IMR-90 (cell line): ENCODE measurements around the gene PLEKHG1. TPM values are rescaled to one million over a fixed set of nuclear protein-coding genes. Genes with fewer than 3 reads are reported as not detected.

ENCODE experiments used
- ATAC-seq: fragments of 200-7000 bp; cut with Tn5 transposase; 2 replicates; pipeline ENCODE4 v1.9.1; 2020; ENCODE audit warnings: low read depth, mild to moderate bottlenecking, moderate library complexity
- BruUV-seq: library from RNA; stranded (reverse); fragments of 400-500 nt; replicated peaks from 2 replicates; lab custom pipeline; 2021; lab: Mats Ljungman, UMichigan
- CTCF ChIA-PET: fragments of 300-600 bp; formaldehyde crosslinking; extraction: SDS; loops from one replicate; lab custom pipeline; 2021; ENCODE audit warnings: antibody characterized with exemption; lab: Yijun Ruan, JAX
- POLR2A ChIA-PET: fragments of 300-600 bp; sonication (Branson Sonifier 250); formaldehyde crosslinking; loops from one replicate; lab custom pipeline; 2022; ENCODE audit warnings: antibody characterized with exemption; ENCODE audit not compliant: unreplicated experiment; lab: Charles Lee
- DNase-seq: peaks from one replicate; pipeline ENCODE4 v3.0.0; 2013
- H2AFZ ChIP-seq: replicated peaks from 2 replicates; pipeline ENCODE3; 2013; ENCODE audit warnings: low read length, mild to moderate bottlenecking; ENCODE audit not compliant: poor library complexity
- H2AK5ac ChIP-seq: 2 replicates; pipeline ENCODE4 v1.6.1; 2013; ENCODE audit warnings: low read depth, low read length, inconsistent platforms
- H2AK9ac ChIP-seq: replicated peaks from 2 replicates; pipeline ENCODE3; 2013; ENCODE audit warnings: mild to moderate bottlenecking, low read depth, low read length, moderate library complexity; ENCODE audit not compliant: poor library complexity
- H2BK120ac ChIP-seq: 2 replicates; pipeline ENCODE4 v1.6.1; 2013; ENCODE audit warnings: low read depth, low read length, inconsistent platforms
- H2BK15ac ChIP-seq: 3 replicates; pipeline ENCODE4 v1.6.1; 2013; ENCODE audit warnings: low read depth, low read length, inconsistent platforms
- H2BK20ac ChIP-seq: 2 replicates; pipeline ENCODE4 v1.6.1; 2013; ENCODE audit warnings: low read depth, mild to moderate bottlenecking, inconsistent platforms, low read length, moderate library complexity
- H2BK5ac ChIP-seq: 2 replicates; pipeline ENCODE4 v1.6.1; 2013; ENCODE audit warnings: mild to moderate bottlenecking, low read depth, low read length, inconsistent platforms; ENCODE audit not compliant: poor library complexity, severe bottlenecking
- H3K14ac ChIP-seq: replicated peaks from 2 replicates; pipeline ENCODE4 v1.6.1; 2013; ENCODE audit warnings: low read depth, low read length, inconsistent platforms
- H3K18ac ChIP-seq: 2 replicates; pipeline ENCODE4 v1.6.1; 2013; ENCODE audit warnings: low read depth, low read length, control low read depth
- H3K23ac ChIP-seq: 2 replicates; pipeline ENCODE4 v1.6.1; 2013; ENCODE audit warnings: low read depth, low read length, inconsistent platforms
- H3K27ac ChIP-seq: 2 replicates; pipeline ENCODE4 v1.5.1; 2013; ENCODE audit warnings: mild to moderate bottlenecking, control low read depth, low read length; ENCODE audit not compliant: insufficient read depth
- H3K27me3 ChIP-seq: 2 replicates; pipeline ENCODE4 v1.6.1; 2013; ENCODE audit warnings: low read length; ENCODE audit not compliant: control insufficient read depth, insufficient read depth
- H3K36me3 ChIP-seq: 2 replicates; pipeline ENCODE4 v1.6.1; 2013; ENCODE audit warnings: low read length, mixed read lengths; ENCODE audit not compliant: control insufficient read depth, insufficient read depth
- H3K4ac ChIP-seq: 2 replicates; pipeline ENCODE4 v1.6.1; 2013; ENCODE audit warnings: low read depth, low read length, inconsistent platforms
- H3K4me1 ChIP-seq: 2 replicates; pipeline ENCODE4 v1.6.1; 2013; ENCODE audit warnings: low read length, mixed read lengths; ENCODE audit not compliant: control insufficient read depth, insufficient read depth
- H3K4me2 ChIP-seq: 2 replicates; pipeline ENCODE4 v1.6.1; 2013; ENCODE audit warnings: low read depth, mild to moderate bottlenecking, control low read depth, low read length, moderate library complexity
- H3K4me3 ChIP-seq: 2 replicates; pipeline ENCODE4 v1.5.1; 2013; ENCODE audit warnings: low read depth, mild to moderate bottlenecking, control low read depth, low read length, moderate library complexity; ENCODE audit not compliant: insufficient read depth
- H3K56ac ChIP-seq: 2 replicates; pipeline ENCODE4 v1.6.1; 2013; ENCODE audit warnings: low read length, inconsistent platforms; ENCODE audit not compliant: insufficient read depth; ENCODE audit errors: extremely low read depth
- H3K79me1 ChIP-seq, 2 experiments: 2 replicates each; pipeline ENCODE4 v1.6.1; 2013; ENCODE audit warnings: low read length in 2 of 2, inconsistent platforms in 1 of 2, low read depth in 1 of 2
- H3K9ac ChIP-seq: 2 replicates; pipeline ENCODE4 v1.6.1; 2013; ENCODE audit warnings: low read depth, low read length, control low read depth
- H3K9me1 ChIP-seq: 2 replicates; pipeline ENCODE4 v1.6.1; 2013; ENCODE audit warnings: low read length, inconsistent platforms; ENCODE audit not compliant: insufficient read depth
- H3K9me3 ChIP-seq: 2 replicates; pipeline ENCODE4 v1.6.1; 2013; ENCODE audit warnings: low read length; ENCODE audit not compliant: control insufficient read depth, insufficient read depth
- H4K20me1 ChIP-seq: 2 replicates; pipeline ENCODE4 v1.6.1; 2013; ENCODE audit warnings: low read length, inconsistent platforms; ENCODE audit not compliant: insufficient read depth
- H4K5ac ChIP-seq: 2 replicates; pipeline ENCODE4 v1.6.1; 2013; ENCODE audit warnings: mild to moderate bottlenecking, low read depth, low read length, control low read depth
- H4K8ac ChIP-seq, 2 experiments: 2 replicates each; pipeline ENCODE4 v1.6.1; 2013; ENCODE audit warnings: low read depth in 2 of 2, low read length in 2 of 2, control low read depth in 1 of 2, inconsistent platforms in 1 of 2
- H4K91ac ChIP-seq: 2 replicates; pipeline ENCODE4 v1.6.1; 2013; ENCODE audit warnings: low read depth, low read length, inconsistent platforms; ENCODE audit not compliant: insufficient read depth
- MXI1 ChIP-seq: IDR thresholded peaks from 2 replicates; pipeline ENCODE4 v1.6.1; 2012; ENCODE audit warnings: low read depth, mild to moderate bottlenecking, low read length, moderate library complexity, borderline replicate concordance
- WGBS, 2 experiments: methylation state at CpG; one replicate each; pipeline versions ENCODE4 v1.1.5 to v1.1.7; 2013; ENCODE audit warnings: missing lambda C conversion rate in 2 of 2; ENCODE audit not compliant: insufficient read length in 1 of 2; ENCODE audit errors: extremely low coverage in 2 of 2; 5-methylcytosine and 5-hydroxymethylcytosine counted together
- dilution Hi-C: fragments of 300-500 bp; cut with HindIII; formaldehyde crosslinking; loops from one replicate; pipeline ENCODE4 v1.14.3; 2018; ENCODE audit warnings: low sequenced_read_pairs; ENCODE audit not compliant: unreplicated experiment
- in situ Hi-C: fragments of 300-500 bp; cut with MboI; formaldehyde crosslinking; loops from 3 replicates; pipeline ENCODE4 v1.14.3; 2019; ENCODE audit warnings: low sequenced_read_pairs, inconsistent platforms, mixed read lengths
- intact Hi-C: fragments of 100-400 bp; cut with micrococcal nuclease; formaldehyde crosslinking; loops from 2 replicates; pipeline ENCODE4 v1.10.0; 2022
- polyA plus RNA-seq, 3 experiments: library from polyadenylated mRNA; depleted of rRNA; stranded (reverse); fragments of >200 nt; gene quantifications; 2 replicates each; pipeline ENCODE4 v1.2.3, GENCODE V29; 2012; ENCODE audit warnings: low replicate concordance in 1 of 3
- total RNA-seq: library from RNA; depleted of rRNA; stranded (reverse); fragments of >200 nt; gene quantifications from 2 replicates; pipeline ENCODE4 v1.2.3, GENCODE V29; 2012
- TF ChIP-seq, protein P1 (sequence below): fragments of 150-350 bp; IDR thresholded peaks from 2 replicates; pipeline ENCODE4 v1.6.1; 2017; ENCODE audit warnings: mild to moderate bottlenecking, antibody characterized with exemption, low read length, low read depth

Gene PLEKHG1
- total and polyA plus RNA-seq, 2 of the 4 experiments (the other 2 are of a cell fraction), result 0.09 to 0.36 TPM

DNA sequence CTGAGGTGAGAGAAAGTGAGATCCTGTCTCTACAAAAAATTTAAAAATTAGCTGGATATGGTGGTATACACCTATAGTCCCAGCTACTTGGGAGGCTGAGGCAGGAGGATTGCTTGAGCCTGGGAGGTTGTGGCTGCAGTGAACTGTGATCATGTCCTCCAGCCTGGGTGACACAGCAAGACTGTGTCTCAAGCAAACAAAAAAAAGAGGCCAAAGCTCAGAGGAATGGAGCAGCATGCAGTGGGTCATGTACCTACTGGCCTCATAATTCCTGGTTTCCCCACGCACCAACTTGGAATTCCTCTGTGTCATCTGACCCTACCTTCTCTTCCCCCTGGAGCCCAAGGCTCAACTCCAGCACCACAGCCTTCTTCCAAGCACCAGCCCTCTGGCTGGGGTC, 15.1 kb upstream of the PLEKHG1 start:
- Histone ChIP-seq H3K27me3 (peaks cover 5% of the 10 kb centered on the region; the same call in 1 of the 2 replicates), H2BK5ac (no peak overlapping the region), H3K18ac (no peak overlapping the region), H3K56ac (no peak overlapping the region), H3K4me3 (no peak overlapping the region), H4K91ac (no peak overlapping the region), H3K9ac (no peak overlapping the region), H3K4me2 (no peak overlapping the region), H3K79me1 (no peaks in the 10 kb centered on the region), H3K4me1 (no peaks in the 10 kb centered on the region), H2AK9ac (no peak overlapping the region), H3K36me3 (no peaks in the 10 kb centered on the region), H4K5ac (no peak overlapping the region), H3K9me1 (no peaks in the 10 kb centered on the region), H4K8ac (no peak overlapping the region), H4K20me1 (no peaks in the 10 kb centered on the region), H2BK20ac (no peak overlapping the region), H2AK5ac (no peak overlapping the region), H3K4ac (no peak overlapping the region), H3K27ac (no peak overlapping the region), H3K14ac (no peak overlapping the region), H3K23ac (no peak overlapping the region), H2BK15ac (no peak overlapping the region), H2AFZ (no peak overlapping the region), H3K9me3 (no peaks in the 10 kb centered on the region), H2BK120ac (no peak overlapping the region)
- no peak for TF ChIP-seq MXI1
- TF ChIP-seq, protein P1, sequence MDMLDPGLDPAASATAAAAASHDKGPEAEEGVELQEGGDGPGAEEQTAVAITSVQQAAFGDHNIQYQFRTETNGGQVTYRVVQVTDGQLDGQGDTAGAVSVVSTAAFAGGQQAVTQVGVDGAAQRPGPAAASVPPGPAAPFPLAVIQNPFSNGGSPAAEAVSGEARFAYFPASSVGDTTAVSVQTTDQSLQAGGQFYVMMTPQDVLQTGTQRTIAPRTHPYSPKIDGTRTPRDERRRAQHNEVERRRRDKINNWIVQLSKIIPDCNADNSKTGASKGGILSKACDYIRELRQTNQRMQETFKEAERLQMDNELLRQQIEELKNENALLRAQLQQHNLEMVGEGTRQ, result no peak
- no peak for ATAC-seq
- no TSS peak for BruUV-seq
- intact Hi-C loops (no loop called here), in situ Hi-C loops (no loop called here), dilution Hi-C loops (no loop called here)
- DNase-seq, result no peak
- CTCF ChIA-PET, result no interaction called here
- no CpG with 5 or more reads among the region's 1 CpG for WGBS, 2 experiments
- POLR2A ChIA-PET, result no interaction called here
